Activated effector memory CD4-positive, alpha-beta T cell treated with anti-CD3 and anti-CD28 coated beads, Interleukin-2, amount 50 U/mL, for 16 hours (primary cell): Measurements from ENCODE around the gene ZNF613.
"Not testable (repeated sequence)": the region's sequence is repeated elsewhere in the genome, so short reads cannot be mapped to it uniquely, and the experiment has no call there.

Experiments
- DNase-seq: peaks from one replicate; pipeline ENCODE4 v3.0.0-alpha.2; 2020

Gene ZNF613

DNA sequence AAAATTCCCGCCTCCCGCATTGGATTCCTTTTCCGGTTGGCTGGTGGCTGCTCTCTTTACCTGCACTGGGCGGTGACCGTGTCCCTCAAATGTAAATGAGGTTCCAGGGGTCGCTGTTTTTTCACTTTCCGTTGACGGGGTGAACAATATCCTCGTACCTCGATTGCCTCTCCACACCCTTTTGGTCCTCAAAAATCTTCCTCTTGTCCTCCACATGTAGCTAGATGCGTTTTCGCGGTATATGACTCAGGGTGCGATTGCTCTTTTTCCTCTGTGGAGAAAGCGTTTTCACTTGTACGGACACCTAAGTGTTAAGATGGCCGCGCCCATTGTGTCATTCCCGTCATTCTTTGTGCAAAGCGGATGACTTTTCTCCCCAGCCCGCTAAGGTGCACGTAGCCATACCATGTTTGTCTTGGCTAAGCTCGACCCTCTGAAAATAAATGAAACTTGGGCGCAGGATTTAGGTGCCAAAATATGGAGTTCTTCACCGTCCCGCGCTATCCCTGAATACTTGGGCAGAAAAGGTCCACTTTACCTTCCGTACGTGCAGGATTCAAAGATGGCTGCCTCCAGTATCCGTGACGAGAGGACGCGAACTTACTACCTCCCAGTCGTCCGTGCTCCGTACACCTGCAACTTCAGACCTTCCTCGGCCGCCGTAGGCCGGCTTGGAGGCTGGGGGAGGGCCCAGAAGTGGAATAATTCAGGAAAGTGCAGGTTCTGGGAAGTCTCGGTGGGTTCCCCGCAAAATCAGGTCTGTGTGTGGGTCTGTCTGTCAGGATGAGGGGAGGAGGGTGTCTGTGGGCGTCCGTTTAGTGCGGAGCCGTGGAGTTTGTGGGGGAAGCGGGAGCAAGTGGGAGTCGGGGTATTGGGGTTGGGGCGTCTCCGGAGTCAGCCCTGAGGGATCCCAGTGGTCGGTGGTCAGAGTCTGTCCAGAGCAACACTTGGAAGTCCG, at the start of gene ZNF613:
Gene ZNF613 (plus strand): TSS at position 689 of the 958 bp plus-strand sequence. CDS start 8,749 bp downstream, outside the sequence.
- peak; percentile 93 for DNase-seq

DNA sequence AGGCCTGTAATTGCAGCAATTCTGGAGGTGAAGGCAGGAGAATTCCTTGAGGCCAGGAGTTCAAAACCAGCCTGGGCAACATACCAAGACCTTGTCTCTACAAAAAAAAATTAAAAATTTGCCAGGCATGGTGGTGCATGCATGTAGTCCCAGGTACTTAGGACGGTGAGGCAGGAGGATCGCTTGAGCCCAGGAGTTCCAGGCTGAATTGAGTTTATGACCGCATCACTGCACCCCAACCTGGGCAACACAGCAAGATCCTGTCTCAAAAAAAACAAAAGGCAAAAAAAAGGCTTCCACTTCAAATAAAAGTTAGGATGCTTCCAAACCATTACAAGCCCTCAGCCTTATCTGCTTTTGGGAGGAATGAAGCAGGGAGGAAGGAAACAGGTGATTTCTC, 44.8 kb upstream of the ZNF613 start:
- no peak for DNase-seq

- DNase-seq = no peak
Observed at GRCh38 chr19:51884713-51885112, 42.6 kb upstream of the ZNF613 start.

- DNase-seq = peak; percentile 89
Observed at GRCh38 chr19:51887522-51888498, 39.5 kb upstream of the ZNF613 start, which contains the start of gene ZNF577. ZNF577 (minus strand) TSS chr19:51887951; CDS start chr19:51880382, 7,569 bp downstream.

GRCh38 chr19:51889934-51890333, 37.3 kb upstream of the ZNF613 start:
- DNase-seq = no peak

DNA sequence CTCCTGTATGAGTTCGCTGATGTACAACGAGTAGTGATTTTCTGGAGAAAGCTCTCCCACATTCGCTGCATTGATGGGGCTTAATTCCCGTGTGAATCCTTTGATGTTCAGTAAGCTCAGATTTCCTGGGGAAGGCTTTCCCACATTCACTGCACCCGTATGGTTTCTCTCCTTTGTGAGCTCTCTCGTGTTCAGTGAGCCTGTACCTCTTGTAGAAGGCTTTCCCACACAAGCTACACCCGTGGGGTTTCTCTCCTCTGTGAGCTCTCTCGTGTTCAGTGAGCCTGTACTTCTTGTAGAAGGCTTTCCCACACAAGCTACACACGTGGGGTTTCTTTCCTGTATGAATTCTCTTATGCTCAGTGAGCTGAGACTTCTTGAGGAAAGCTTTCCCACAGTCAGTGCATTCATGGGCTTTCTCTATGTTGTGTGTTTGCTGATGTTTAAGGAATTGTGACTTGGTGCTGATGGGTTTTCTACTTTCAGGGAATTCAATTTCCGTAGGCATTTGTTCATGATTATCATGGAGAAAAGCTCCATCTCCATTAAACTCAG, 36.0 kb upstream of the ZNF613 start:
- no peak for DNase-seq

DNA sequence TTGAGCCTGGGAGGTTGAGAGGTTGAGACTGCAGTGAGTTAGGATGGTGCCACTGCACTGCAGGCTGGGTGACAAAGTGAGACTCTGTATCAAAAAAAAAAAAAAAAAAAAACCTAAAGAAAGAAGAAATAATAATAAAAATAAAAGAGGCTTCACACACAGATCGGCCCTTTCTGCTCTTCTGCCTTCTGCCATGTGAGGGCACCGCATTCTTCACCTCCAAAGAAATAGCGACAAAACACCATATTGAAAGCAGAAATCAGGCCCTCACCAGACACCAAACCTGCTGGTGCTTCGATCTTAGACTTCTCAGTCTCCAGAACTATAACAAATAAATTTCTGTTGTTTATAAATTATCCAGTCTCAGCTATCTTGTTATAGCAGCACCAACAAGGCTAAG, 25.4 kb upstream of the ZNF613 start:
- no peak for DNase-seq

DNA sequence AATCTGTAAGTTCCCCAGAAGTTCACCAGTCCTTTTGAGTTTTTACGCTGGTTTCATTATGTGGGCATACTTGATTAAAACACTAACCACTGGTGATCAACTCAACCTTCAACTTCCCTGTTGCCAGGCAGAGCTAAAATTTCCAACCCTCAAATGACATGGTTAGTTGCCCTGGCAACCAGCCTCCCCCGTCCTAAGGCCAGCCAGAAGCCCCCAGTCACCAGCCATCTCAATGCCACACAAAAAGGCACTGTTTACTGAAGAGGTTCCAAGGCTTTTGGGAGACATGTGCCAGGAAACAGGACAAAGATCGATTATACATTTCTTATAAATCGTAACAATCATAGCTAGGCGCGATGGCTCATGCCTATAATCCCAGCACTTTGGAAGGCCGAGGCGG, 24.1 kb upstream of the ZNF613 start:
- no peak for DNase-seq

DNA sequence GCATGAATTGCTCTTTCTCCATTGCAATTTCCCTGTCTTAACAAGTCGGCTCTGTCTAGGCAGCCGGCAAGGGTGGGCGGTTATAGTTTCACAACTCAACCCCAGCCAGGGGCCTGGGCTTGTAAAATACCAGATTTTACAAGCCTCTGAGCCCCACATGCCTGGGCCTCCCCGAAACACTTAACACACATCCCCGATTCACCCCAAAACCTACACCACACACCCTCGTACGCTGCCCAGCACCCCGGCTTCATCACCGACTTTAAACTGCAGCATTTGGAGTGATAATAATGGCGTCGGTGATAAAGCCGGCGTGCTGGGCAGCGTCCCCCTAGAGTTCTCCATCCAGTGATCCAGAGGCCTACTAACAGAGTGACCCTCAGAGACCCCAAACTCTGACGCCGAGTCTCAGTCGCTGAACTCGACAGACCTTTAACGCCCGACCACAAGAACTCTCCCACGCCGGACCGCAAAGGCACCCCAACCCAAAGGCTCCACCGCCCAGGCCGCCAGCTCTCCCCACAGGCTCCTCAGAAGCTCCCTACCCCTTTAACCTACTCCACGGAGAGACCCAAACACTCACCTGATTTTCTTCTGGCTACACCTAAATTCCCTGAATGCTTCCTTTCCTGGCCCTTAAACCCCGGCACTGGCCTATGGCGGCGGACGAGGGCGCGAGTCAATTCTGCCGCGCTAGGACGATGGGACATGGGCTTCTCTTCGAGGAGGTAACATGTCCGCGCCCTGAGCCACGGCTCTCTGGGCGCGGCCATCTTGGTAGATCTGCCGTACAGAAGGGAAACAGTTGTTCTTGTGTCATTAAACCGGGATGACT, 22.7 kb upstream of the ZNF613 start, which contains the start of gene ZNF649:
Gene ZNF649 (minus strand): TSS at position 687 of the 835 bp plus-strand sequence. CDS start 4,910 bp downstream, outside the sequence.
- DNase-seq = peak; percentile 92

DNA sequence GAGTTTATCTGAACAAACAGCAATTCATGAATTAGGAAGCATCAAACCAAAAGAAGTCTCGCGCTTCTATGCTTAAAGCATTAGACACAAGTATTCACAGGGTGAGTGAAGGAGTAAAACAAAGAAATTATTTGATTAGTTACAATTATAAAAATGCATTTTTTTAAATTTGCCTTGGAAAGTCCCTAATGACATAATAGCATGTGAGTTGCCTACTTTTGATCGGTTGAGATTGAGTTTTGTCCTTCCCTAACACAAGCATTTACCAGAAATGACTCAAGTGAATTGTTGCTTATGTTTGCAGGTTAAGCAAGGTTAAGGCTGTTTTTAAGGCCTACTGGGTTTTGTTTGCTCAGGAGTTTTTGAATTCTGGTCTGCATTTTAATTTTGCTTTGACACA, 22.1 kb upstream of the ZNF613 start:
- no peak for DNase-seq

GRCh38 chr19:51905639-51906038, 21.6 kb upstream of the ZNF613 start:
- DNase-seq = not testable (repeated sequence)

- not testable (repeated sequence) for DNase-seq
Observed at GRCh38 chr19:51906108-51906507, 21.2 kb upstream of the ZNF613 start.

- not testable (repeated sequence) for DNase-seq
Observed at GRCh38 chr19:51907981-51908380, 19.3 kb upstream of the ZNF613 start.

DNA sequence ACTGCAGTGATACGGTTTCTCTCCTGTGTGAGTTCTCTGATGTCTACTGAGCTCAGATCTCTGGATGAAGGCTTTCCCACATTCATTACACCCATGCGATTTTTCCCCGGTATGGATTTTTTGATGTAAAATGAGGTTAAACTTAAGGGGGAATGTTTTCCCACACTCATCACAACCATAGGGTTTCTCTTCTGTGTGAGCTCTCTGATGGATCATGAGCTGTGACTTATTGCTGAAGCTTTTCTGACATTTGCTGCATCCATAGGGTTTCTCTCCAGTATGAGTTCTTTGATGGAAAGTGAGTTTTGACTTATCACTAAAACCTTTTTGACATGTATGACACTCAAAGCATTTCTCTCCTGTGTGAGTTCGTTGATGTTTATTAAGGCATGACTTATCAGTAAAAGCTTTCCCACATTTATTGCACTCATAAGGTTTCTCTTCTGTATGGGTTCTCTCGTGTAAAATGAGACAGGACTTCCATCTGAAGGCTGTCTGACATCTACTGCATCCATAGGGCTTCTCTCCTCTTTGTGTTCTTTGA, 11.9 kb upstream of the ZNF613 start:
- no peak for DNase-seq

DNA sequence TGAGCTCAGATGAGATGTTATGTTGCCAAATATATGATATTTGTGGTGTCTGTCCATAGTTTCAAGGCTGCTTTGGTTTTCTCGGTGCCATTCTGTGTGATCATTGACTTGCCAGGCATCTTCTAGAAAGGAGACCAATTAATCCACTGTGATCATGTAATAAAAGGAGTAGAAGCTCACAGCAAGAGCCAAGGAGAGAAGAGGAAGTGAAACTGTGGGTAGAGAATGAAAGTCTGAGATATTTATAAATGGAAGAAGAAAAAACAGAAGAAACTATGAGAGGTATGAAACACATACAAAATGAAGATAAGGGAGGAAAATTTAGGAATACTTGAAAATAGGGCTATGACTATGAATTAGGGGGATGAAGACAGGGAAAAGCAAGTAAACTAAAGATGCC, 11.1 kb upstream of the ZNF613 start:
- no peak for DNase-seq

DNA sequence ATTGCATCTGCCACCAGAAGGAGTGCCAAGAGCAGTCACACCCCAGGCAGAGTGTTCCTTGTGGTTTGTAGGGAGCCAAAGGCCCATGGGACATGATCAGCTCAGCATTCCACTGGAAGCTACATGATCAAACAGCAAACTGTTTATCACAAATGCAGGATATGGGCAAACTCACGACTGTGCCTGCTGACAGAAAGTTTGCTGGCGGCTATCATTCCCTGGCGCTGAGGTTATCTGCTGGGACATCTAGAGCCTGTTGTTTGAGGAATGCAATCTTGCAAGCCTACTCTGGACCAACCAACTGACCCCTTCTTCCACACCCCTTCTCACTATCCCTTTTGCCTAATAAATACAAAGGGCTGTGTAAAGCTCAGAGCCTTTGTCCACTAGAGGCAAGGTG, 7.7 kb upstream of the ZNF613 start:
- DNase-seq = no peak

- DNase-seq = no peak
Observed at GRCh38 chr19:51921949-51922348, 5.3 kb upstream of the ZNF613 start.

DNA sequence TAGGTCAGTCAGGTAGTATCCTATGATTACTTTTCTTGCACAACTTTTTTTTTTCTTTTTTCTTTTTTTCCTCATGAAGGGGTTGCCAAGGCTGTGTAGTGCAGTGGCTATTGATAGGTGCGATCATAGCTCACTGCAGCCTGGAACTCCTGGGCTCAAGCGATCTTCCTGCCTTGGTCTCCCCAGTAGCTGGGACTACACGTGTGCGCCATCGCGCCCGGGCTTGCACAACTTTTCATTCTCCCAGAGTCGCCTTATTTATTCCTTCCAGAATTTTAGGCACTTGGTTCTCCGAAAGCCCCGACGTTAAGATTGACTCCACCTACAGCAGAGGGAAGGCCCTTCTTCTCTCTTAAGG, 867 bp upstream of the ZNF613 start:
- no peak for DNase-seq

DNA sequence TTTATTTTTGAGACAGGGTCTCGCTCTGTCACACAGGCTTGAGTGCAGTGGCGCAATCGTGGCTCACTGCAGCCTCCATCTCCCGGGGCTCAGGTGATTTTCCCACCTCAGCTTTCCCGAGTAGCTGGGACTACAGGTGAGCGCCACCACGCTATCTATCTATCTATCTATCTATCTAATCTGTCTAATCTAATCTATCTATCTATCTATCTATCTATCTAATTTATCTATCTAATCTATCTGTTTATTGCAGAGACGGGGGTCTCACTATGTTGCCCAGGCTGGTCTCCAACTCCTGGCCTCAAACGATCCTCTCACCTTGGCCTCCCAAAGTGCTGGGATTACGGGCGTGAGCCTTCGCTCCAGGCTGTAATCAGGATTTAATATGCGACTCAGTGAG, 587 bp downstream of the ZNF613 start:
- DNase-seq = no peak

- no peak for DNase-seq
Observed at GRCh38 chr19:51931921-51932320, 4.6 kb downstream of the ZNF613 start.

- no peak for DNase-seq
Observed at GRCh38 chr19:51938936-51939335, 11.7 kb downstream of the ZNF613 start.
